ENCODE data around the gene AP5B1.

- no peak for TF ChIP-seq POLR2A (IDR thresholded peaks at IDR 0.05)
- TF ChIP-seq POLR2AphosphoS5 (IDR thresholded peaks at IDR 0.05): no peak
These were observed 7.2 kb upstream of the AP5B1 start for GRCh38 chr11:65787649-65788622.
